Kidney (tissue), 14 donors: ENCODE results near the gene WDR45B. TPM values are rescaled to one million over a fixed set of nuclear protein-coding genes. Genes with fewer than 3 reads are reported as not detected.
A peak's percentile ranks its signal among the peaks of the same experiment; 100 is the strongest.

Experiments
- DNase-seq, 5 donors: peaks; one replicate each; pipeline ENCODE4 v3.0.0-alpha.2; 2013 to 2020
- FAIRE-seq: peaks from 2 replicates; lab custom pipeline; 2012; peaks lifted over from hg19 to GRCh38; lab: Jason Lieb, UNC
- H3K27ac ChIP-seq, 2 donors: one replicate each; pipeline ENCODE4 v1.7.0; 2013; ENCODE audit warnings: low read depth in 2 of 2, low read length in 2 of 2, inconsistent platforms in 1 of 2
- H3K27me3 ChIP-seq: one replicate; pipeline ENCODE4 v1.7.1; 2013; ENCODE audit warnings: low read length, inconsistent platforms; ENCODE audit not compliant: control insufficient read depth, insufficient read depth
- H3K36me3 ChIP-seq, 3 donors: one replicate each; pipeline versions ENCODE4 v1.7.0 to v1.7.1; 2013; ENCODE audit warnings: low read length in 3 of 3, control low read depth in 1 of 3, inconsistent platforms in 1 of 3; ENCODE audit not compliant: insufficient read depth in 3 of 3, control insufficient read depth in 2 of 3
- H3K4me1 ChIP-seq, 3 donors: one replicate each; pipeline versions ENCODE4 v1.7.0 to v1.7.1; 2013; ENCODE audit warnings: low read length in 3 of 3, inconsistent platforms in 1 of 3, low read depth in 1 of 3; ENCODE audit not compliant: control insufficient read depth in 2 of 3, insufficient read depth in 2 of 3
- H3K4me3 ChIP-seq, 3 donors: one replicate each; pipeline versions ENCODE4 v1.7.0 to v1.8.1; 2013; ENCODE audit warnings: low read length in 3 of 3, control low read depth in 1 of 3, inconsistent platforms in 1 of 3
- H3K9ac ChIP-seq, 3 donors: one replicate each; pipeline versions ENCODE4 v1.7.0 to v1.7.1; 2013; ENCODE audit warnings: low read length in 3 of 3, control low read depth in 1 of 3, inconsistent platforms in 1 of 3
- H3K9me3 ChIP-seq, 3 donors: one replicate each; pipeline versions ENCODE4 v1.7.0 to v1.7.1; 2013; ENCODE audit warnings: low read length in 3 of 3, control low read depth in 1 of 3, inconsistent platforms in 1 of 3; ENCODE audit not compliant: control insufficient read depth in 2 of 3, insufficient read depth in 1 of 3
- CTCF ChIP-seq: IDR thresholded peaks from 3 replicates; pipeline ENCODE4 v1.5.1; 2012; ENCODE audit warnings: mild to moderate bottlenecking, moderate library complexity, borderline replicate concordance; ENCODE audit not compliant: insufficient read depth; ENCODE audit errors: extremely low read depth
- intact Hi-C: fragments of 100-400 bp; cut with DNase I; formaldehyde crosslinking; loops from one replicate; pipeline ENCODE4 v1.11.1; 2022
- polyA plus RNA-seq: library from polyadenylated mRNA; stranded (reverse); fragments of 350-450 nt; fragmentation: Illumina TruSeq; extraction: RNeasy Lipid Tissue Mini Kit (QIAGEN cat#74804); gene quantifications from one replicate; pipeline ENCODE4 v1.2.3, GENCODE V29; 2014; ENCODE audit warnings: low read depth, low replicate concordance; ENCODE audit not compliant: insufficient read depth
- total RNA-seq: library from RNA; stranded (reverse); fragmentation: NEBNext Ultra II Directional; extraction: Animal tissue kit (Norgen Biotek cat#: 25700); gene quantifications from one replicate; pipeline ENCODE4 v1.2.1, GENCODE V29; 2021
- donor health status: control.
- donor health status: control.
- donor health status: control.
- donor health status: control.
- donor health status: control.
- donor health status: DM: yes; HTN: yes; CAD: no.
- donor health status: Normal renal cell carcinoma (clear cell type).

WDR45B gene
- total and polyA plus RNA-seq, 2 donors from 2014 or later, result 64.7 to 65.4 TPM

GRCh38 chr17:82683534-82683933 lies 35.3 kb upstream of the WDR45B start:
- no peak for TF ChIP-seq CTCF
- H3K27me3 ChIP-seq, result no peaks in the 10 kb centered on the region
- no peak overlapping the region for H3K4me3 ChIP-seq
- peaks cover 0 to 19% (median 14%) of the 10 kb centered on the region in 3 donors for H3K4me1 ChIP-seq
- H3K9ac ChIP-seq, result no peak overlapping the region
- intact Hi-C loops, result no loop called here
- DNase-seq (no peak), FAIRE-seq (no peak)
- H3K27ac ChIP-seq, result peak overlapping the region; percentile 72 to 82
- peaks cover 0 to 4% (median 0%) of the 10 kb centered on the region in 3 donors for H3K9me3 ChIP-seq
- no peaks in the 10 kb centered on the region for H3K36me3 ChIP-seq

GRCh38 chr17:82681547-82681946 lies 33.3 kb upstream of the WDR45B start:
- FAIRE-seq (no peak), DNase-seq (no peak)
- Histone ChIP-seq H3K4me1 (peaks cover 0 to 13% (median 10%) of the 10 kb centered on the region in 3 donors), H3K9ac (no peak overlapping the region), H3K36me3 (no peaks in the 10 kb centered on the region), H3K27ac (no peak overlapping the region), H3K9me3 (peaks cover 0 to 4% (median 0%) of the 10 kb centered on the region in 3 donors), H3K27me3 (no peaks in the 10 kb centered on the region), H3K4me3 (no peak overlapping the region)
- intact Hi-C loops, result no loop called here
- TF ChIP-seq CTCF, result no peak

DNA sequence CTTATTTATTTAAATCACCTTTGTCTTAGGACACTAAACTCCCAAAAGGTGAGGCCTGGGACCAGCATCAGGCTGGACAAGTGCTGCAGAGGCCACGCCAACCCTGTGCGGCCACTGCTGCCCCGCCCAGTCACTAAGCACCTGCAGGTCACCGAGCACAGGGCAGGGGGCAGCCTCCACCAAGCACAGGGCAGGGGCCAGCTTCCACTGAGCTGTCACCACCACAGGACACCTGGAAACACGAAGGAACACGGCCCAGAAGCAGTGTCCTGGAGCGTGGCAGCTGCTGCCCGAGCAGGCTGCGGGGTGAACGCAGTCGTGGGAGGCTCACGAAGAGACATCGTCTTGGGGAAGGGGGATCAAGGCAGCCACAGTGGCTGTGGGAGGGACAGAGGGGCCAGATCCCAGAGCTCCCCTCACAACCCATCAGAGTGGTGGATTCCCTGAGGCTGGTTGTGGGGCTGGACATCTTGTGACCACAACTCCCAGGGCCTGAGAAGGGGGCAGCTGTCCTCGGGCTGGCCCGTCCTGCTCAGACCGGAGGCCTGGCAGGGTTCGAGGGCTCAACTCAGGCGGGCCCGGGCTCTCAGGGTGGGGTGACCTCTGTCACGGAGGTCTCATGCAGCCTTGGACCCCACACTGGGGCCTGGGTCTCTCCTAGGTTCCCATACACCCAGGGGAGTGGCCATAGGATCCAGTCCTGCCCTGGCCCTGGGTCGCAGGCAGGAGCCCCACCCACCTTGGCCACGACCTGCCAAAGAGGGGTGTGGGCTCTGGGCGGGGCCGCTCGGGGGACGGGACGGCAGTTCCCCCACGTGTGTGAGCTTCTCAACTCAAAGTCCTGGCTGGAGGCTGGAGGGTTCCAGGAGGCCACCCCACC lies 31.6 kb upstream of the WDR45B start:
- Histone ChIP-seq H3K27me3 (no peaks in the 10 kb centered on the region), H3K9me3 (peaks cover 0 to 4% (median 0%) of the 10 kb centered on the region in 3 donors), H3K4me3 (no peak overlapping the region), H3K36me3 (no peaks in the 10 kb centered on the region), H3K27ac (no peak overlapping the region), H3K4me1 (peaks cover 0 to 5% (median 4%) of the 10 kb centered on the region in 3 donors), H3K9ac (no peak overlapping the region)
- FAIRE-seq, result no peak
- peak; percentile 3 for TF ChIP-seq CTCF
- peak in 1 of 5 donors; percentile 69 for DNase-seq
- intact Hi-C loops, result no loop called here
